HG03064 (cell line): ENCODE data around the gene ATP5MG.

Source experiments
- ATAC-seq: cut with Tn5 transposase; IDR thresholded peaks from one replicate; pipeline ENCODE4 v1.9.1; 2021; ENCODE audit warnings: low read depth; ENCODE audit not compliant: unreplicated experiment

Gene ATP5MG

DNA sequence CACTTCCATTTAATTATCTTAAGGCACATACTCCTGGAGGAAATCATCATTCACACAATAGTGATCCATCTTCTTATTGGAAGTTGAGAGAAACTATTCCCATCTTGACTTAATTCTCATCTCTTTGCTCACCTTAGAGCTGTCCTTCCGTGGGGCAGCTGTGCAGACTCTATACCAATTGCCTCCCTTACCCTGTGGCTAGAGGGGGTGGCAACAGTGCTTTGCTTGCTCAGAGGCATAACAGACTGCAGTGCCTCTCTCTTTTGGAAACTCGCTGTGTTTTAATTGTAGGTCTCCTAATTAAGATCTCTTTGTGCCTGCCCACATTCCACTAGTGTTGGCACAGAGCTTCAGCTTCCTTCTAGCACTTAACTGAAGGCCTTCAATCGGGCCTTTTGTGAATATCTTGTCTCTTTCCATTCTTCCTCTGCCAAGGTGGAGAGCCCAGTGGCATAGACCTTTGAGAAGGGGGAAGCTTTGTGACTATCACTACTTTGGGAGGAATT lies 40.4 kb downstream of the ATP5MG start:
- ATAC-seq = no peak

DNA sequence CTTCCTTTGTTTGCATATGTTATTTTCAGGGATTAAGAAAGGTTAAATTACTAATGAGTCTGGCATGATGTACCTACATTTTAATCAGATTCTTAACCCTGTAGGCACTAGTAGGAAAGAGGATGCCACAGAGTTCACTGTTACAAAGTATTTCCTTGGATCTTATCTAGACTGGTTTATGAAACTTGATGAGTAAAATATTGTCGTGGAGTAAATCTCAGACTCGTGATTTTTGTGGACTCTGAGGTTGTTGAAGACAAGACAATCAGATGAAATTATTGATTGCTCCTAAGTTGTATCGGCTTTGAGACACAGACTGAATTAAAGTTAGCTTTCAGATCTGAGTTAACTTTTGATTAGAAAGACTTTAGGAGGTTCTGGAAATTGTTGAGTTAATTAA lies 40.9 kb downstream of the ATP5MG start:
- ATAC-seq = no peak

DNA sequence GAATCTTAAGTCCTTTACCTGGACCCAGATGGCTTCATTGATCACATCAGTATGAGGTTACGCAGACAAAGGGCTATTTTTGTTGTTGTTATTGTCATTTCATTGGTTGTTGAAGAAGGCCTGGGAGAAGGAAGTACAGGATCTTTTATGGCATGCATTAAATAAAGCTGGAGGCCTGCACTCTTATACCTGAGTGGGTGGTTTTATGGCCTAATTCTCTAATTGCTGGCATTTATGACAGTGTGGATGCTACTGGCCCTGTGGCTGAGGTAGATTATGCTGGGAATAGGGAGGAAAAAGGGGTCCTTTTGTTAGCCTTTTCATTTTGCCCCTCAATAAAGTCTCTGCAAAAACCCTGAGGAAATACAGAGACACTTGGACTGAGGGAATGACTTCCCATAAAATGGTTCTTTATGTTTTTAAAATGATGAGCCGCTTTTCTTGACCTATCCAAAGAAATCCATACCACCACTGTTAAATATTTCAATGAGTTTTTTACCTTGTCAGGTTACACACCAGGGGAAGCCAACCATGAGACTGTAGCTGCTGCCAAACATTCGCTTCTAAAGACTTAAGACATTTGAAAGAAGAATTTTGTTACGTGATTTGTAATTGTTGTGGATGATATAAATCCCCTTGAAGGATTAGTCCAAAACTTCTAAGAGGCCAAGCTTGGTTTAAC lies 41.6 kb downstream of the ATP5MG start:
- ATAC-seq = no peak

DNA sequence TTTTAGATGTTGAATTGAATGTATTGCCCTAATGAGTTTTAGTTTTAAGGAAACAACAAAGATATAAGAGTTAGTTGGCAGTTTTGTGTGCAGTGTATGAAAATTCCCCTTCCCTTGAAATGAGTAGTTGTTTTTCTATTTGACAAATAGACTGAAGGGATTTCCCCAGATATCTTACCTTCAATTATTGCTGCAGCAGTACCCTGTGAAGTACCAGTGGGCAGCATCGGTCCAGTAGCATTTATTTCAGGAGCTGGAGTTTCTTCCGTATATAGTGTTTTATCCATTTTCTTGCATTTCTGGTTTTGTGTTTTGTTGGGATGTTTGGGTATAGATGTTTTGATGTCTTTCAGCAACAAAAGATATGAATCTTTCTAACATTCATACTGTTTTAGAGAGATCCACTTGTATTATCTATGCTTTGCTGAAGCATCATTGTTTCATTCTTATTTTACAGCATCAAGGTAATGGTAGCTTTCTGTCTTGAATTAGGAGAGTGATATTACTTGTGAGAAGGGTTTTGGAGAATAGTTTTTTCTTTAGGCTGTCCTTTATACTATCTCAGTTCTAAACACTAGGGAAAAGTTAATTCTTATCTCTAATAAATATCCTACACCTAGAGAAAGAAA lies 42.3 kb downstream of the ATP5MG start:
- no peak for ATAC-seq

DNA sequence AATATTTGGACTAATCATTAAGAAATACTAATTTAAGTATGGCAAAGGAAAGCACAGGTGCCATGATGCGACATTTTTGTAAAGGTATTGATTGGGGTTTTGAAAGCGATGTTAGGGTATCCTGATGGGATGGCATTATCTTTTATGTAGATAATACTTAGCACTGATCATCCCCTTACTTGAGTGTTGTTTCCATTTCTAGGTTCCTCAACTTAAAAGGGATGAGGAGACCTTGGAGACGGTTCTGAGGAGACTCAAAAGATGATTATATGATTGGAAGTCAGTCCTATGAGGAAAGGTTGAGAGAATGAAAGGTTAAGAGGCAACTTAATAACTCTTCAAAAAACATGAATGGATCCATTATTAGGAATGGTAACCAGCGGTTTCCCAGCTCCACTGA lies 46.0 kb downstream of the ATP5MG start:
- ATAC-seq = no peak

DNA sequence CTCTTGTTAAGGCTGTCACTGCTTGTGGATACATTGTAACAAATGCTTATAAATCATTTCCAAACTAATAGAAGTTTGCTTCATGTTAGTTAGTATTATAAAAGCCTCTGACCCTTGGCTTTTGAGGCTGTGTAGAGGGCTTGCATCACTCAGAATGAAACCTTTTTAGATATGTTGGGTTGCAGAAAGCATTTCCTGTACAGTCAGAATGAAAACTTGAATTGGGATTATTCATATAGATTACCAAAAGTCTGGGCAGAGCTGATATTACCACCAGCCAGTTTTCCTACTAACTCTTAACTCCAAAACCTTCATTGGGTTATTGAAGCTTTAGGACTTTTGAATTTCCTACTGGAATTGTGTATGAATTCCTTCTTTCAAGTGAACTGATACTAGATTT lies 46.9 kb downstream of the ATP5MG start:
- ATAC-seq = peak; percentile 88

DNA sequence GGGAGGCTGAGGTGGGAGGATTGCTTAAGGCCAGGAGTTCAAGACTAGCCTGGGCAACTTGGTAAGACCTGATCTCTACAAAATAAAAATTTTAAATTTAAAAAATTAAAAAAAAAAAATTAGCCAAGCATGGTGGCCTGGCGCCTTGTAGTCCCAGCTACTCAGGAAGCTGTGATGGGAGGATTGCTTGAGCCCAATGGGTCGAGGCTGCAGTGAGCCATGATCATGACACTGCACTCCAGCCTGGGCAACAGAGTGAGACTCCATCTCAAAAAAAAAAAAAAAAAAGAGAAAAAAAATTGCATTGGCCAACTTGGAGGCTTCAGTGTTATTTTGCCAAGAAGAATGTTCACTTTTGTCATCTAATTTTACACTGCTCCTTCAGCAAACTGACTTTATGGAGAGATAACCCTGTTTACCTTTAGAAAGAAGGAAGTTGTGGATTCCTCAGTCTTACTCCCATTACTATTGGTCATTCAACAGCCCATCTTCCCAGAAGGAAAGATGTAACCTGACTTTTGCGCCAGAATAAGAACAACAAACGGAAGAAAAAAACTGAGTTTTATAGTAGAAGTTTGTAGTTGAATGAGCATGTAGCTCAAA lies 48.0 kb downstream of the ATP5MG start:
- no peak for ATAC-seq

DNA sequence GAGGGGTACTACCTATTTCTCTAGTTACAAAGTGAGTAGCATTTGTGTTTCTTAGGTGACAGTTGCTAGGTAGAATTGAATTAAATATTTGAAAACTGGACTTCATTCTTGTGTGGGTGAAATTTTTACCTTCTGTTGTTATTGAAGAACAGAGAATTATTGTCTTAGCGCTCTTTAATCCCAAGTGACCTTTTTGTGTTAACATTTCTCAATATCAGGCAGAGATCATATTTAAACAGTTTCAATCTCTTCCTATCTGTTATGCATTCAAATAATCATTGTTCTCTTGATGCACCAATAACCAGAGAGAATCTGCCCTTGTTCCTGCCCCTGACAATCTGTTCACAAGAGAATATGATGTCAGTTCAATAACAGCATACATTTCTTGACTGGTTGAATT lies 49.0 kb downstream of the ATP5MG start:
- no peak for ATAC-seq
